ENCODE results near the gene MRPL27. TPM values are rescaled to one million over a fixed set of nuclear protein-coding genes. Genes with fewer than 3 reads are reported as not detected.
A peak's percentile ranks its signal among the peaks of the same experiment; 100 is the strongest.
"Not testable (repeated sequence)": the region's sequence is repeated elsewhere in the genome, so short reads cannot be mapped to it uniquely, and the experiment has no call there.

MRPL27 gene
- total RNA-seq, 2 experiments from 2014 or later, result 13.7 to 14.8 TPM

- ATAC-seq (ENCODE audit: poor library complexity); H3K9me3 Mint-ChIP-seq; H3K9me3 ChIP-seq (ENCODE audit: control insufficient read depth in 1 of 2, insufficient read depth in 1 of 2, low read length in 2 of 2); H3K27ac ChIP-seq (ENCODE audit: low read depth in 1 of 2, low read length in 2 of 2); DNase-seq; H3K27ac Mint-ChIP-seq; H3K27me3 ChIP-seq (ENCODE audit: control insufficient read depth in 1 of 2, insufficient read depth in 2 of 2, low read length in 2 of 2); H3K27me3 Mint-ChIP-seq; H3K4me3 ChIP-seq (ENCODE audit: low read length): not testable (repeated sequence)
- Mint-ChIP-seq H3K36me3 (ENCODE audit: low read depth) (peaks cover 29% of the 10 kb centered on the region), H3K4me3 (peak overlapping the region; percentile 99), H3K4me1 (ENCODE audit: low read depth) (peaks cover 38% of the 10 kb centered on the region)
- Histone ChIP-seq H3K36me3 (ENCODE audit: insufficient read depth, low read length) (peaks cover 17% of the 10 kb centered on the region), H3K4me1 (ENCODE audit: insufficient read depth, low read length) (peaks cover 30% of the 10 kb centered on the region)
- CTCF ChIA-PET, result interaction anchor here (1.7 to 3.1 kb wide), 4 partner anchors 28 to 80 kb away, joined by 3 to 22 read pairs (median 16); partner anchors contain the start of gene RSAD1
- intact Hi-C loops (cut with DNase I, micrococcal nuclease), result loop anchor here in 1 of 2 experiments (1.0 to 5.0 kb wide), 3 partner anchors 26 to 79 kb away; no protein-coding TSS in a partner anchor
- POLR2A ChIA-PET, result interaction anchor here (1.4 to 4.6 kb wide), 4 partner anchors 11 to 80 kb away, joined by 3 to 52 read pairs (median 28); partner anchors contain the start of genes EME1, MRPL27 and RSAD1
These were observed 25.7 kb upstream of the MRPL27 start for GRCh38 chr17:50398672-50399071.

DNA sequence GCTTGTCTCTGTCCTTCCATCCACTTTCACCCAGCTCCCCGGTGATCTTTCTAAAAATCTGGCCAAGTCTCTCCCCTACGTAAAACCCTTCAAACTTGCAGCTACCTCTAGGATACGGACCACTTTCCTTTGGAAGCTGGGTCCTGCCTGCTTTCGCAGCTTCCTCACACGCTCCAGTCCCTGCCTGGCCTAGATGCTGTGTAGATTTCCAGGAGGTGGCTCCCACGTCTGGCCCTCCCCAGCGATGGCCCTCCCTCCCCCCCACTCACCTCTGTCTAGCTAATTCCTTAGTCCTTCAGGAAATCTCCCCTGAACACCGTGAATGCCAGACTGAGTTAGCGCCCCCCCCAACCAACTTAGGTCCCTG, 24.9 kb upstream of the MRPL27 start:
- peaks cover 37% of the 10 kb centered on the region for H3K36me3 Mint-ChIP-seq (ENCODE audit: low read depth)
- POLR2A ChIA-PET, result interaction anchor here (0.7 to 4.6 kb wide), 17 partner anchors 9 to 610 kb away, joined by 3 to 52 read pairs (median 4); partner anchors contain the start of genes ACSF2, EME1, KAT7 and MRPL27
- Histone ChIP-seq H3K27ac (ENCODE audit: low read depth in 1 of 2, low read length in 2 of 2) (no peak overlapping the region), H3K4me1 (ENCODE audit: insufficient read depth, low read length) (peaks cover 30% of the 10 kb centered on the region), H3K4me3 (ENCODE audit: low read length) (peak overlapping the region; percentile 100), H3K36me3 (ENCODE audit: insufficient read depth, low read length) (peaks cover 25% of the 10 kb centered on the region), H3K27me3 (ENCODE audit: control insufficient read depth in 1 of 2, insufficient read depth in 2 of 2, low read length in 2 of 2) (no peaks in the 10 kb centered on the region), H3K9me3 (ENCODE audit: control insufficient read depth in 1 of 2, insufficient read depth in 1 of 2, low read length in 2 of 2) (no peaks in the 10 kb centered on the region)
- H3K27me3 Mint-ChIP-seq, result no peaks in the 10 kb centered on the region
- H3K9me3 Mint-ChIP-seq, result no peaks in the 10 kb centered on the region
- no peak for TF ChIP-seq CTCF (IDR thresholded peaks at IDR 0.05)
- peak overlapping the region; percentile 99 for H3K4me3 Mint-ChIP-seq
- H3K4me1 Mint-ChIP-seq (ENCODE audit: low read depth), result peaks cover 45% of the 10 kb centered on the region
- peak overlapping the region; percentile 83 for H3K27ac Mint-ChIP-seq
- DNase-seq (no peak), ATAC-seq (ENCODE audit: poor library complexity) (no peak)
- CTCF ChIA-PET, result interaction anchor here (0.6 to 3.1 kb wide), 31 partner anchors 9 to 831 kb away, joined by 3 to 22 read pairs (median 5); partner anchors contain the start of genes CHAD, COL1A1, NME1 and PPP1R9B
- intact Hi-C loops (cut with DNase I, micrococcal nuclease), result loop anchor here (1.0 to 5.0 kb wide), 6 partner anchors 25 to 79 kb away; partner anchors contain the start of genes EME1 (in 1 of the 2), MRPL27 (in 1 of the 2) and XYLT2 (in 1 of the 2)

DNA sequence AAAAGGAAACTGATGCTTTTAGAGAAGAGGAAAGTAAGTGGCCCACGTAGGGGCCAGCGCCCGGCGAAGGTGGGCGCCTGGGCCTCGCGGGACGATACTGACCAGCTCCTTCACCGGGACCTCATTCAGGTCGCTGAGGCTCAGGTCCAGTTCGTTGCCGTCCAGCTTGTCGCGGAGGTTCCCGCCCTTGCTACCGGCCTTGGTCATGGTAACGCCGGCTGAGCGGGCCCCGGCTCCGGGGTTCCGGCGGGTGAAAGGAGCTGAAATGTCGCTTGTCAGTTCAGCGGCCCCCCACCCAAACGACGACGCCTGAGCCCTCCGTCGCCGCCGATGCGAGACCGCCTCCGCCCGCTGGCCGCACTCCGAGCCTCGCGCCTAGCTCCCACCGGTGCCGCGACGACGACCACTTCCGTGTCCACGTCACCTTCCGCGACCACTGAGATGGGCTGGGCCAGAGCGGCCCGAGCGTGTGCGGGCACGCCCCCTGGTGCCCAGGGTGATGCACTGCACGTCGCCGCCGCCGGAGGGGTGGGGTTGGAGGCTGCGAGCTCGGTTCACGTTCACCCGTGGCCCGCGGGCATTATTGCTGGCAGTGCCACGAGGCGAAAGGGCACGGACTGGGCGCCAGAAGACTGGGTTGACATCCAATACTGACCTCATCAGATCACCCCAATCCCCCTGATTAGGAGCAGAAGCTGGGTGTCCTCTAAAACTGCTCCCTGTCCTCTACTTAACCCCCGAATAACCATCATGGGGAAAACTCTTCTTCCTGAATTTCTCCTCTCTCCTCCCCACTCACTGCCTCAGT, 24.3 kb upstream of the MRPL27 start, which contains the start of gene LRRC59:
LRRC59 (minus strand) TSS at position 413 of the 808 bp plus-strand sequence; CDS start at position 207, 206 bp downstream.
- H3K4me1 Mint-ChIP-seq (ENCODE audit: low read depth), result peaks cover 45% of the 10 kb centered on the region
- POLR2A ChIA-PET, result interaction anchor here (0.7 to 4.6 kb wide), 21 partner anchors 8 to 609 kb away, joined by 3 to 52 read pairs (median 4); partner anchors contain the start of genes ACSF2, EME1, KAT7 and LUC7L3
- H3K27me3 Mint-ChIP-seq, result no peaks in the 10 kb centered on the region

More for the DNA sequence above, 24.3 kb upstream of the MRPL27 start, which contains the start of gene LRRC59:
- peak within 1 kb of the TSS; percentile 100 for H3K4me3 ChIP-seq (ENCODE audit: low read length)
- Mint-ChIP-seq H3K27ac (peak within 1 kb of the TSS; percentile 83), H3K4me3 (peak within 1 kb of the TSS; percentile 99), H3K9me3 (no peaks in the 10 kb centered on the region), H3K36me3 (ENCODE audit: low read depth) (peaks cover 43% of the 10 kb centered on the region)
- CTCF ChIA-PET, result interaction anchor here (0.6 to 3.1 kb wide), 37 partner anchors 8 to 1205 kb away, joined by 3 to 22 read pairs (median 4); partner anchors contain the start of genes CHAD, COL1A1, LUC7L3 and NME1
- TF ChIP-seq CTCF (IDR thresholded peaks at IDR 0.05), result peak; percentile 99
- H3K36me3 ChIP-seq (ENCODE audit: insufficient read depth, low read length), result peaks cover 31% of the 10 kb centered on the region
- peak within 1 kb of the TSS; percentile 60 to 87 for H3K27ac ChIP-seq (ENCODE audit: low read depth in 1 of 2, low read length in 2 of 2)
- no peaks in the 10 kb centered on the region for H3K27me3 ChIP-seq (ENCODE audit: control insufficient read depth in 1 of 2, insufficient read depth in 2 of 2, low read length in 2 of 2)
- ATAC-seq (ENCODE audit: poor library complexity) (peak; percentile 99), DNase-seq (peak; percentile 87 to 96 (median 92))
- H3K4me1 ChIP-seq (ENCODE audit: insufficient read depth, low read length), result peaks cover 30% of the 10 kb centered on the region
- intact Hi-C loops (cut with DNase I, micrococcal nuclease), result loop anchor here (1.0 to 5.0 kb wide), 4 partner anchors 24 to 51 kb away; partner anchors contain the start of genes EME1 (in 1 of the 2), MRPL27 (in 1 of the 2) and XYLT2 (in 1 of the 2)
- H3K9me3 ChIP-seq (ENCODE audit: control insufficient read depth in 1 of 2, insufficient read depth in 1 of 2, low read length in 2 of 2), result no peaks in the 10 kb centered on the region
